WERI-Rb-1 (cell line): ENCODE data around the gene PRR7.

Experiments
- DNase-seq: peaks from one replicate; pipeline ENCODE4 v3.0.0-alpha.2; 2020
- H3K27ac ChIP-seq: fragments of 250-450 bp; sonication (Bioruptor Pico); 2 replicates; pipeline ENCODE4 v1.5.1; 2020; ENCODE audit warnings: mild to moderate bottlenecking, moderate library complexity
- H3K27me3 ChIP-seq: fragments of 250-450 bp; sonication (Bioruptor Pico); 2 replicates; pipeline ENCODE4 v1.5.1; 2021; ENCODE audit warnings: mild to moderate bottlenecking, low read depth, moderate library complexity; ENCODE audit not compliant: insufficient read depth, severe bottlenecking
- H3K36me3 ChIP-seq: fragments of 250-450 bp; sonication (Bioruptor Pico); 2 replicates; pipeline ENCODE4 v1.5.1; 2020; ENCODE audit warnings: mild to moderate bottlenecking, moderate library complexity
- H3K4me3 ChIP-seq: 2 replicates; pipeline ENCODE4 v1.5.1; 2011; ENCODE audit warnings: low read depth, mild to moderate bottlenecking, control low read depth, low read length
- H3K9me3 ChIP-seq: fragments of 250-450 bp; sonication (Bioruptor Pico); 2 replicates; pipeline ENCODE4 v1.5.1; 2021; ENCODE audit warnings: mild to moderate bottlenecking, moderate library complexity; ENCODE audit not compliant: severe bottlenecking
- TF ChIP-seq, protein P1 (sequence below): IDR thresholded peaks from 2 replicates; pipeline ENCODE4 v1.5.1; 2011; ENCODE audit warnings: low read depth, mild to moderate bottlenecking, control low read depth, inconsistent platforms, low read length

Gene PRR7

DNA sequence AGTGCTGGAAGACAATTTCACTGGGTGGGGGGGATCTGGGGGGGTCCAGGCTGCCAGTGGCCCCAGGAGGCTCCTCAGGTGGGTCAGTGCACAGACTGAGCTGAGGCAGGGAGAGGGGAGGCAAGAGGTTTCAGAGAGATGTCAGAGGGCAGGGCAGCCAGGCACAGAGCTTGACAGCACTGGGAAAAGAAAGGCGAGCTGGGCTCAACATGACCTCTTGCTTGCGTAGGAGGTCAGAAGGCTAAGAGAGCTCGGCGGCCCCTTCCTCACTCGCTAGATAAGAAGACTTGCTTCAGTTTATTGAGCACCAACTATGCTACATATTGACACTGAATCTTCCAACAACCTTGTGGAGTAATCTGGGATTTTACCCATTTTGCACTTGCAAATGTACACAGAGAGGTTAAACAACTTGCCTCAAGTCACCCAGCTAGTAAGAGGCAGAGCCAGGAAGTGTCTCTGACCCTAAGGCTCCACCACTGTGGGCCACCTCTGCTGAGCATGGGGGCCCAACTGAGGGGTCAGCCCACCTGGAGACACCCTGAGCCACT is 47.3 kb downstream of the PRR7 start:
- no peaks in the 10 kb centered on the region for H3K27me3 ChIP-seq
- H3K9me3 ChIP-seq, result no peaks in the 10 kb centered on the region
- TF ChIP-seq, protein P1, sequence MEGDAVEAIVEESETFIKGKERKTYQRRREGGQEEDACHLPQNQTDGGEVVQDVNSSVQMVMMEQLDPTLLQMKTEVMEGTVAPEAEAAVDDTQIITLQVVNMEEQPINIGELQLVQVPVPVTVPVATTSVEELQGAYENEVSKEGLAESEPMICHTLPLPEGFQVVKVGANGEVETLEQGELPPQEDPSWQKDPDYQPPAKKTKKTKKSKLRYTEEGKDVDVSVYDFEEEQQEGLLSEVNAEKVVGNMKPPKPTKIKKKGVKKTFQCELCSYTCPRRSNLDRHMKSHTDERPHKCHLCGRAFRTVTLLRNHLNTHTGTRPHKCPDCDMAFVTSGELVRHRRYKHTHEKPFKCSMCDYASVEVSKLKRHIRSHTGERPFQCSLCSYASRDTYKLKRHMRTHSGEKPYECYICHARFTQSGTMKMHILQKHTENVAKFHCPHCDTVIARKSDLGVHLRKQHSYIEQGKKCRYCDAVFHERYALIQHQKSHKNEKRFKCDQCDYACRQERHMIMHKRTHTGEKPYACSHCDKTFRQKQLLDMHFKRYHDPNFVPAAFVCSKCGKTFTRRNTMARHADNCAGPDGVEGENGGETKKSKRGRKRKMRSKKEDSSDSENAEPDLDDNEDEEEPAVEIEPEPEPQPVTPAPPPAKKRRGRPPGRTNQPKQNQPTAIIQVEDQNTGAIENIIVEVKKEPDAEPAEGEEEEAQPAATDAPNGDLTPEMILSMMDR, result no peak
- peaks cover 14% of the 10 kb centered on the region for H3K36me3 ChIP-seq
- H3K27ac ChIP-seq, result no peak overlapping the region
- DNase-seq, result no peak
- no peak overlapping the region for H3K4me3 ChIP-seq

DNA sequence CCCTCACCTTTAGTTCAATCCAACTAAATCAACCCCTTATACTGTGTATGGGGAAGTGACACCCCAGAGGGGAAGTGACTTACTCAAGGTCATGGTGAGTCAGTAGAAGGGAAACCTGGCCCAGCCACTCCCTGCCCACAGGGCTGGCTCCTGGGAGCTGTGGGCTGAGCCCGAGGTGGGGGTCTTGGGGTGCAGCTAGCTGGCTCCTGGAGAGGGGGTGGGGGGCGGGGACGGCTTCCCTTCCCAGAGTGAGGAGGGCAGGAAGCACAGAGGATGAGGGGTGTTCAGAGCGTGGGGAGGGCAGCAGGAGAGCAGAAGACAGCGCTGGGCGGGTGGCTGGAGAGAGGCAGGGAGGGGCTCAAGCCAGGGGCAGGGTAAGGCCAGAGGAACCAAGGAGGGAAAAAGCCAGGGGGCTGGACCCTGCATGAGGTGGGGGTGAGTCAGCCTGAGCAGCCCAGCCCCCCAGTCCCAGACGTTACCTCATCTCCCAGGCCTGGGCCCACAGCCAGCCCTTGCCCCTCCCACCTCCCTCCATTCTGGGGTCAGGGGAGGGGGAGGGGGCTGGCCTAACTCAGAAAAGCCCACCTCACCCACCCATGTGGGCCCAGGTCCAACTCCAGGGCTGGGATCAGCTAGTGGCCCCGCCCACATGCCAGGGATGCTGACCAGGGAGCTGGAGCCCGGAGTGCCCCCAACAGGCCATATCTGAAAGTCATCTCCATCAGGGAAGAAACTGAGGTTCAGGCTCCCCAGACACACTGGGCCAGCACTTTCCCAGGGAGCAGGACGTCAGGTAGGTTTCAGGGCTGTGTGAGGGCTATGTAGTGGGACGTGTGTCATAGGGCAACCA is 48.0 kb downstream of the PRR7 start:
- Histone ChIP-seq H3K36me3 (peaks cover 14% of the 10 kb centered on the region), H3K27ac (no peak overlapping the region), H3K4me3 (no peak overlapping the region), H3K9me3 (no peaks in the 10 kb centered on the region), H3K27me3 (no peaks in the 10 kb centered on the region)
- DNase-seq, result peak; percentile 43
- TF ChIP-seq, protein P1, result peak; percentile 42

DNA sequence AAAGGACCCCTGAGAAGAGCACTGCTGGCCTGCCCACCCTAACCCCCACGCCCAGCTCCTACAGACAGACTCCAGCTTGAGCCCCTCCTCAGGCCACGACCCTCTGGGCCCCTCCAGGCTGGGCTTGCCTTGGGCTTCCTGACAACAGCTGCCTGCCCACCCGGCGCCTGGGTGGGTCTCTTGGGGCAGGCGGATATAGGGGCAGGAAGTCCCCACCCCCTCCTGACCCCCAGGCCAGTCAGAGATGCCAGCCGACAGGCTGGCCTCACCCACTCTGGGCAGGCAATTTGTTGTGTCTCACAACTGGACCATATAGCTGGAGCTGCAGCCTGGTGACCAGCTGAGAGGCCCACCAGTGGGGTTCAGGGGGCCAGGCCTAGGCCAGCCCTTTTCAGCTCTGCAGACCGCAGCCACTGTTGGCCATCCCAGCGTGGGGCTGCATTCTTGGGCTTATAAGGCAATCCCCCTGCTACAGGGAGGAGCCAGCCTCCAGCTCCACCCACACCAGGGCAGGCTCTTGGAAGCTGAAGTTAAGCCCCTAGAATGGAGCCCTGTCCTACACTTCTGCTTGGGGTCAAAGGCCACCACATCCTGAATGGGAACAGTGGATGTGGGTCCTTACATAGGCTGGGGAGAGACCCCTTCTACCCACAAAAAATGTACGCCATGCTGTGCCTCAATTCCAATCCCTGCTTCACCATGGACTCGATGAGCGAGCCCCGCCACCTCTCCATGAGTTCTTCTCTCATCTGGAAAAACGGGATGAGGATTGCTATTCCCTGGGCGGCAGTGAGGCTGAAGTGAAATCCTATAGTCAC is 48.8 kb downstream of the PRR7 start:
- Histone ChIP-seq H3K36me3 (peaks cover 5% of the 10 kb centered on the region), H3K27ac (peak overlapping the region; percentile 92), H3K27me3 (no peaks in the 10 kb centered on the region), H3K4me3 (no peak overlapping the region), H3K9me3 (no peaks in the 10 kb centered on the region)
- TF ChIP-seq, protein P1, result no peak
- DNase-seq, result peak; percentile 34

GRCh38 chr5:177496070-177496726 is 49.6 kb downstream of the PRR7 start:
- TF ChIP-seq, protein P1, result peak; percentile 25
- Histone ChIP-seq H3K27ac (peak overlapping the region; percentile 92), H3K36me3 (peaks cover 5% of the 10 kb centered on the region; the same call in 1 of the 2 replicates), H3K27me3 (no peaks in the 10 kb centered on the region), H3K4me3 (peak overlapping the region; percentile 61), H3K9me3 (no peaks in the 10 kb centered on the region)
- peak; percentile 26 for DNase-seq

- Histone ChIP-seq H3K27ac (peak overlapping the region; percentile 92), H3K4me3 (peak overlapping the region; percentile 61), H3K36me3 (peaks cover 5% of the 10 kb centered on the region; the same call in 1 of the 2 replicates), H3K9me3 (no peaks in the 10 kb centered on the region), H3K27me3 (no peaks in the 10 kb centered on the region)
- peak; percentile 71 for DNase-seq
- TF ChIP-seq, protein P1, result no peak
Measured at GRCh38 chr5:177496727-177497291, 50.2 kb downstream of the PRR7 start.
